T-helper 2 cell (primary cell): ENCODE data around the gene FBXO44.

ENCODE experiments used
- DNase-seq, 5 experiments: peaks; one replicate each; pipeline versions ENCODE4 v3.0.0 to v3.0.0-alpha.2; 2012 to 2022

FBXO44 gene

DNA sequence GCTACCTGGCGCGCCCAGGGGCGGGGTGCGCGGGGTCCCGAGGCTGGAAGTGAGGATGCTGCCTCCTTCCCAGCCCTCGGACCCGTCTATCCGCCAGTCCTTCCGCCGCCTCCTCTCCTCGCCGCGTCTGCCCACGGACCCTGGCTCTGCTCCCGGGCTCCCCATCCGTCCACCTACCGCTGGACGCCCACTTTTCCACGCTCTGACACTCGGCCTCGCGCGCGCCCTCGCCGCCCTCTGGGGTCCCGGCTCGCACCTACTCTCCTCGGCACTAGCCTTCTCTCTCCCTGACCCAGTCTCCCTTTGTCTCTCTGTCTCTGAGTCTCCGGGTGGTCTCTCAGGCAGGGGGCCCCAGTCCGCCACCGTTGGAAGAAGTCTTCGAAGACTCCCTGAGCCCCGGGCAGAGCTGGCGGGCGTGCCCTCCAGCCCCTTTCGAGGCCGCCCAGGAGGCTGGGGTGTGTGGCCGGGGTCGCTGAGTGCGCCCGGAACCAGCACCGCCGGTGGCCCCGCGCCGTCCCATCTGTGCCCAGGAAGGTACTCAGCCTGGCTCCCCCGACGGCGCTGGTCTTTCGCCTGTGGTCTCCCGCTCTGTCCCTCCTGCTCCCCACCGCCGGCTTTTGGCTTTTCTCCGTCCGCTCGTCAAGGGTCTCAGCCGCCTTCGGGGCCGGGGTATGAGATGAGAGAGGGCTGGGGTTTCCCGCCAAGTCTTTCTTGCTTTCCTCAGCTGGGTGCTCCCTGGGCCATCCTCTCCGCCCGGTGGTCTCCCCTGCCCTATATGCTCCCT is 37.4 kb downstream of the FBXO44 start:
- DNase-seq = no peak

DNA sequence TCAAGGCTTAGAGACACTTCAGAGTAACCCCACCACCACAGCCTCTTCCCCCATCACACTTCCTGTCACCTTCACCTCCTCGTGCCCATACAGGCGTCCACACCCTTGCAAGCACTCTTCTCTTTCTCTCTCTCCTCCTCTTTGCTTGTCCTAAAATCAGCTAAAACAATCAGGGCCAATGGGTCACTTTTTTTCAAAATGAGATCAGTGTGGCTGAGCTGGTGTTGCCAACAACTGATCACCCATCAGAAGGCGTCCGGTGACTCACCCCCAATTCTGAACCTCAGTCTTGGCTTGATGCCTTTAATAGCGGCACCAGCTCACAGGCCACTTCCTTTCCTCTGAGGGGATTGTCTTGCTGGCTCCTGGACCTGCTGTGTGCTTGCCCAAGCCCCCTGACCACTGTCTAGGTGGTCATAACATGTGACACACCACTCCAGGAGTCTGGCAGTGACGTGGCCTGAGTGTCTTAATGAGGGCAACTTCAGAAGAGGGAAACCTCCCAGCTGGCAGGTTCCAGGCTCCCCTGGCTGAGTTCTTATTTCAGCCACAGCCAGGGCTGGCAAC is 38.4 kb downstream of the FBXO44 start:
- DNase-seq = peak in 2 of 5 experiments; percentile 26 to 49

DNA sequence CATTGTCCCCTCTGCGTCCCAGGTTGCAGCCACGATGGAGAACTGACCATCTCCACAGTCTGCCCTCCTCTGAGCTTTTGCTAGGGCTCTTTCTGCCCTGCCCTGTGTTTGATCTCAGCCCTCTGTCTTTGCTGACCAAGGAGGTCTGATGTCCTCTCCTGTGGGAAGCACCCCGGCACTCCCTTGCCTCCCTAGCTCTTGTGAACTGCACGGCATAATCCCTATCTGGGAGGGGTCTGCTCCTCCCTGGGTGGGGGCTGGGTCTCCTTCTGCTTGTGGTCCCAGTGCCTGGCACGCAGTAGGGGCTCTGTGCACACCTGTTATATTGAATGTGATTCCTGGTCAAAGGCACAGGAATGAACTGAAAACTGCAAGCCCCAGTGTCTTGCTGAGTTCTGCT is 39.2 kb downstream of the FBXO44 start:
- DNase-seq = no peak

DNA sequence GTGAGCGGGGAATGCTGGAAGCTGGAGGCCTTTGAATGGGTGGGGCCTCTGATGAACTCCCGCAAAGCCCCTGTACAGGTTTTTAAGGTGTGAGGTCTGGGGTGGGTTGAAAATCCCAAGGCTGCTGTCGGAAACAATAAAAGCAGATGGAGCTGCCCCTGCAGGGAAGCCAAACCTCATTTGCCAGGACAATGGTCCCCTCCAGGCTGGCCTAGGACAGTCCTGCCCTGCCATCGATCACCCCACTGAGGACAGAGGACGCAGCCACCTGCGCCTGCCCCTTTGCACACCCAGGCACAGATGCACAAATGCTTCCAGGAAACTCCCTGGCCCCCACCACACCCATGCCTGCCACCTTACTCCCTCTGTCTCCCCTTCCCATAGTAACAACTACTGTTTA is 41.2 kb downstream of the FBXO44 start:
- DNase-seq = no peak

DNA sequence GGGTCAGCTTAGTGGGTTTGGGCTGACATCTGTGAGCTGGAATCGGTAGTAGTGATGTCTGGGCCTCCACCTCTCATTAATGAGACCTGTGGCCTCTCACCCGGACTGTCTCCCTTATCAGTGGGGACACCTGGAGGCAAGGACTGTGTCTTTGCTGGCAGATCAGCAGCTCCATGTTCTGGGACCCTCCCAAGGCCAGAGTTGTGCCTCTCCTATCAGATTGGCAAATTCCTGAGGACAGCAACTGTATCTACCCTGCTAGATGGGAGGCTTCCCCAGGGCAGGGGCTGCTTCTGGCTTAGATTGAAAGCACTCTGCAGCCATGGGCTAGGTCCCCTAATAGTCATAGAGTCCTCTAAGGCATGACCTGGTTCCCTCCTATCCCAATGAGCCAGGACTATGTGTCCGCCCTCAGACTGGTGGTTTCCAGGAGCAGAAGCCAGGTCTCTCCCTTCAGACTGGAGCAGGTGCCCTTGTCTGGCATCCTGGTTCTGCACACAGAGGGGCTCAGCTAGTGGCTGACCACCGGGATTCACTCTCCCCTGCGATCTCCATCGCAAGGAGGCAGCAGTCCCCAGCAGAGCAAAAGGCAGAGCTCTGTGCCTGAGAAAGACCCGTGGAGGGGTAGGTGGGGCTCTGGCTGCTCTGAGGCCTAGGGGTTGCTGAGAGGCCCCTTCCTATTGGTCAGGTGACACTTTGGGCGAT is 42.7 kb downstream of the FBXO44 start:
- no peak for DNase-seq

DNA sequence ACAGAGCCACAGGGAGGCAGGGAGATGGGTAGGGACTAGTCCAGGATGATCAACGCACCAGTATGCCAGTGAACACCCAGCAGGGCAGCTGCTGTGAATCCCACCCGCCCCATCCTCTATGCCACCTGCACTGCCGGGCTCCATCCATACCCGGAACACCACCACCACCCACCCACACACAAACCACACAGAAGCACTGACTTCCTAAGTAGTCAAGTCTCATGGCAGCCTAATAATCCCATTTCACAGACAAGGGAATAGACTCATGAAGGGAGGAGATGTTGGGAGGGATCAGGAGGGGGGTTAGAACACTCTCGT is 43.2 kb downstream of the FBXO44 start:
- DNase-seq = no peak

DNA sequence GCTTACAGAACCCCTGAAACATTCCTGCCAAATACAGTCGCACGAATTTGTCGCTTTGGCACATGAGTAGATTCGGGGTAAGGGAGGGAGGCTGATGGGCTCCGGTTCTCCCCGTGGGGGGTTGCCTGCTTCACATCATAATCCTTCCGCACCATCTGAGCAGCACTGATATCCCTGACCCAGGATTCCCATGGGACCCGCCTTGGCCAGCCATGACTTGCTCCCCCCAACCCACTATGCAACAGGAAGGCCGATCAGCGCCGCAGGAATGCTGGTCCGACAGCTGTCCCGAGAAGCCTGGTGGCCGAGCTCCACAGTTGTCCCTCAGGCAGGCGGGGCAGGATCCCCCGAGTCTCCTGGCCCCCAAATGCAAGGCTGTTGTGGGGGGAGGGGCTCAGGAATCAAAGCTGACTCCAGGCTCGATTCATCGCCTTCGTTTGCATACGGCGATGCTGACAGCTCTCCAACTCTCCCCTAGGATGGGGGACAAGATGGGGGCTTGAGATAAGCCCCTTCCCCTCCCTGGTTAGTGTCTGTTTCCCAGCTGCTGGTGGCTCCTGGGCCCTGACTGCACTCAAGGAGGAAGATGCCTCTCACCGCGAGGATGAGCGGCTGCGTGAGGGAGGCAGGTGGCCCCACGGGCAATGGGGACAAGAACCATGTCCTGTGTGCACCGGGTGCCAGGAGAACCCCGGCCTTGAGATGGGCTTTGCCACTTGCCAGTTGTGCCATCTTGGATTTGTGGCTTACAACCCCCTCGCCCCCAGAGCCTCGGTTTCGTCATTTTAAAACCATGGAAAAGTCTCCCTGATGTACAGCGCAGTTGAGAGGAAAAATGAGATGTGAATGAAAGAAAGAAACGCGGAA is 46.2 kb downstream of the FBXO44 start:
- DNase-seq = no peak

DNA sequence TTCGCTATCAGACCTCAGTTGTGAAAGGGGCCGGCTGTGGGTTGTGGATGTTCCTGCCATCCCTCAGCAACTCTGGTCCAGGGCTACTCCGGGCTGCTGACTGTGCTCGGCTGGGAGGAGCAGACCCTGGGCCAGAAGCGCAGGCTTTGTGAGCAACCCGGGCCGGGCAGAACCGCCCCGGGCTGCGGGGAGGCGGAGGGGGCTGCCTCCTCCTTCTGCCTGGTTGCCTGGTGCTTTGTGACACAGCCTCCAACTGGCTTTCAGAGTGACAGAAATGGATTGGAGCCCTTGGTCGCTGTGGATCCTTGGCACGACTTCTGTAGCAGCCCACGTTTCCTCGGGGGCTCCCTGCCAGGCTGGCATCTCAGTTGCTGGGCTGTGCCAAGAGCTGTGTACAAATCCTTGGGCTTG is 46.9 kb downstream of the FBXO44 start:
- DNase-seq = no peak

DNA sequence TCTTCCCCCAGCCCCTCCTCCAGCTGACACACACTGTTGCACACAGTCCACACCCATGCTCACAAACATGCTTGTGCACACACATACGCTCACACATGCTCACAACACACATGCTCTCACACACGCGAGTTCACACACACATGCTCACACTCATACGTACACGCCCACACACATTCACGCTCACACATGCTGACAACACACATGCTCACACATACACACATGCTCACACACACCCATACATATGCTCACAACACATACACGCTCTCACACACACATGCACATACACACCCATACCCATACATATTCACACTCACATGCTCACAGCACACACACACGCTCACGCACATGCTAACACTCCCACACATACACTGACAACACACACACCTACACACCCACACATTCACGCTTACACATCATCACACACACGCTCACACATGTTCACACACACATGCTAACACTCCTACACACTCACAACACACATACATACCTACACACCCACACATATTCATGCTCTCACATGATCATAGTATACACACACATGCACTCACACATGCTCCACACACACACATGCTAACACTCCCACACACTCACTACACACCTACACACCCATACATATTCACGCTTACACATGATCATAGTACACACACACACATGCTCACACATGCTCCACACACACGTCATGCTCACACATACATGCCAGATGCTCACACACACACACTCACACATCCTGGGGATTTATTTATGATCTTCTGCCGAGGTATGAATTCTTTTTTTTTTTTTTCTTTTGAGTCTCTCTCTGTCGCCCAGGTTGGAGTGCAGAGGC is 47.5 kb downstream of the FBXO44 start:
- DNase-seq = no peak

DNA sequence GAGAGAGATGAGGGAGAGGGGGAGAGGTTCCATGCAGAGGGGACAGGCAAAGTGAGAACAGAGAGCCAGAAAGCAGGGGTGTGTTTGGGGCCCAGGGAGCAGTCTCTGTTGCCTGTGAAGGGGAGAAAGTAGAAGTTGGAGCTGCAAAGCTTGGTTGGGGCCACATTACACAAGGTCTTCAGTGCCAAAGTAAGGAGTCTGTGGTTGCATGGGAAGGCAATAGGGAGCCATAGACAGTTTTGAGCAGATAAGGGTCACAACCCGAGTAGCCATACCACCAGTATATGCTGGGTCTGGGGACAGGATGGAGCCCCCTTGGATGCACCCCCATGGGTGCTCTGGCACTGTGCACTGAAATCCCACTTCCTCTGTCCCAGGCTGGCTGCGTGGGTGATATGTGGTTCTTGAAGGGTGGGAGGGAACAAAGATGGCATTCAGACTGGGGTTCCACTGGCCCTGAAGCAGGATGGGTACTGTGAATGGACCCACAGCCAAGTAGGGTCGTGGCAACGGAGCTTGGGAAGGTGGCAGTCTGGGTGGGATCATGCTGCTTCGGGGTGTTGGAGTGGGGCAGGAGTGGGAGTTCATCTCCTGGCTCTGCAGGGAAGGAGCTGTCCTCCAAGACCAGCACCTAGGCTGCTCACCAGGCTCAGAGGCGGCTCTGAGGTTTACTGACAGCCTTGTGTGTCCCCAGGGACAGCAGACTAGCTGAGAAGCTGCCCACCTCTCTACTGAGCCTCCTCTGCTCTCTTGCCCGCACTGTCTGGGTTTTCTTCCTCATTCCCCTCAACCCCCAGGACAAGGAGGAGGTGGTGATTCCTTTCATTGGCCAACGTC is 48.9 kb downstream of the FBXO44 start:
- no peak for DNase-seq

DNA sequence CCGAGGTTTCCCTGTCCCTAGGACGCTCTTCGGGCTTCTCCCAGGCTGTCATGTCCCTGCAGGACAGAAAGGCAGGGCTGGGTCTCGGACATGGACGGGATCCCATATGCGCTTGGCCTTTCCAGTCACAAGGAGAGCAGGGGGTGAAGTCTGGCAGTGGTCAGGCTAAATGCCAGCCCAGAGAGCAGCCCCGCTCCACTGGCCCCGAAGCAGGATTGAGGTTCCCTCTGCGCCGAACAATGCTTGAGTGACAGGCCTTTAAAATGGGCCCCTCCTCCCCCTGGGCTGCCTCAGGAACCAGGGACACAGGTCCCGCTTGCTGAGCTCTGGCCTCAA is 49.5 kb downstream of the FBXO44 start:
- DNase-seq = no peak

DNA sequence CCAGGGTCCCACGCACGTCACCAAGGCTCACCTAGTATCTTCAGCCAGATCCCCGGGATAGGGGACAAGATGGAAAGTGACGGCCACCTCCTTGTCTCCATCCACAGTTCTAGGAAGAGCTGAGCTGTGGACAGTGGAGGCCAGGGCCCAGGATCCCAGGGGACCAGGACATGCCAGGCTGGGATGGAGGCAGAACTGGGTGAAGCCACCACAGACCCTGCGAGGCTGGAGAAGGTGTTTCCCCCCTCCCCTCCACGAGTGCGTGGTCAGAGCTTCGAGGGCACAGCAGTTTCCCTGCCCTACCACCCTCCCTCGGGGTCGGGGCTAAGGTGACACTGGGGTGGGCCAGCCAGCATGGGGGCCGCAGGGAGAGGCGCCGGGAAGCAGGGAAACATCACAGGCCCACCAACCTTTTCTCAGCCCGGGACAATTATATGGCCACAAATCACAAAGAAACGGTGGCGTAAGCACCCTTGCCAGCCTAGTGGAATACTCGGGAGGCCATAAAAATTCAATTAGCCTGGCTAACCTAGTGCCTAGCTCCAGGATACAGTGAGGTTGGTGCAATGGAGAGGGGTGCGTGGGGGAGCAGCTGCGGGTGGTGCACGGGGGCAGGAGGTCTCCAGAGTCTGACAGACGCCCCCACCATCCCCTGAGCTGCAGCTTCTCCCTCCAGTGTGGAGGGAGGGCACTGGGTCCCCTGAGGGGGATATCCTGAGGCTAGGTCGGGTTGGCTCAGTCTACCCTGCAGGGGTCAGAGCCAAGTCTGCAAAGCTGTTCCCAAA is 50.2 kb downstream of the FBXO44 start:
- no peak for DNase-seq

DNA sequence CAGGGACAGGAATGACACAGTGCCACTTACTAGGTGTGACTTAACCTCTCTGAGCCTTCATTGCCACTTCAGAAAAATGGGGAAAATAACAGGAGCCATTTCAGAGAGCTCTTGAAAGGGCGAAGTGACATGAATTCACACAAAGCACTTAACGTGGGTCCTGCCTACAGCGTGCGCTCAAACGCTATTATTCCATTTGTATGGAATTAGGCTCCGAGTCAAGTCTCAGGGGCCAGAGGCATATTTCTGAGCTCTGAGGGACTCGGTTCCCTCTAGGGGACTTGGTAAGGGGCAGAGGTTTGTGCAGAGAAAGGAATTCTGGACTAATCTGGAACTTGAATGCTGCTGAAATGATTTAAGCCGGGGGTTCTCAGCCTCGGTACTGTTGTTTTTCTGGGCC is 50.9 kb downstream of the FBXO44 start:
- no peak for DNase-seq

DNA sequence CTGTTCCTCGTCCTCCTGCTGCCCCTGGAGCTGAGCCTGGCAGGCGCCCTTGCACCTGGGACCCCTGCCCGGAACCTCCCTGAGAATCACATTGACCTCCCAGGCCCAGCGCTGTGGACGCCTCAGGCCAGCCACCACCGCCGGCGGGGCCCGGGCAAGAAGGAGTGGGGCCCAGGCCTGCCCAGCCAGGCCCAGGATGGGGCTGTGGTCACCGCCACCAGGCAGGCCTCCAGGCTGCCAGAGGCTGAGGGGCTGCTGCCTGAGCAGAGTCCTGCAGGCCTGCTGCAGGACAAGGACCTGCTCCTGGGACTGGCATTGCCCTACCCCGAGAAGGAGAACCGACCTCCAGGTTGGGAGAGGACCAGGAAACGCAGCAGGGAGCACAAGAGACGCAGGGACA is 51.6 kb downstream of the FBXO44 start:
- no peak for DNase-seq

DNA sequence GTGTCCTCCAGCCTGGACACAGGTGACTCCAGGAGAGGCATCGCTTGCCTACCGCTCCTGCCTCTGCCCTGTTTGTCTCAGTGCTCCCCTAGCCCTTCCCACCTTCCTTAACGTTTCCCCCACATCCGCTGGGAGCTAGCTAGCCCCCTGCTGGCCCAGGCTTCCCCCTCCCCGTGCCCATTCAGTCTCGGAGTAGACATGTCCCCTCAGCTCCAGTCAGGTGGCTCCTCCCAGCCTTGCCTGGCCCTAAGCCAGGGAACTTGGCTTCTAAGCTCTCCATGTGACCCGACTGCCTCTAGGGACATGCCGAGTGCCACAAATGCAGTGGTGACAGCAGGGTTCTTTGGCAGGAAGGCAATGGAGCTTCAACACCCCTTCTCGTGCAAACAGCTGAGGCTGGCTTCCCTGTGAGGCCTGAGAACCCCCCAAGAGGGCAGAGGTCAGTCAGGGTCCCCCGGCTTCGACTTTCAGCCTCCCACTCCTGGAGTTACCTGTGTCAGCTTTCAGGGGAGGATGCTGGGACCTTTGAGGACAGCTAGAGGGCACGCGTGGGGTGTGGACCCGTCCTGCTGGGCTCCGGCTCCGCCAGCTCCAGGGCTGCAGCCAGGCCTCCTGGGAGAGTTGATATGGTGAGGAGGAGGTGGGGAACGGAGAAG is 53.1 kb downstream of the FBXO44 start:
- no peak for DNase-seq

DNA sequence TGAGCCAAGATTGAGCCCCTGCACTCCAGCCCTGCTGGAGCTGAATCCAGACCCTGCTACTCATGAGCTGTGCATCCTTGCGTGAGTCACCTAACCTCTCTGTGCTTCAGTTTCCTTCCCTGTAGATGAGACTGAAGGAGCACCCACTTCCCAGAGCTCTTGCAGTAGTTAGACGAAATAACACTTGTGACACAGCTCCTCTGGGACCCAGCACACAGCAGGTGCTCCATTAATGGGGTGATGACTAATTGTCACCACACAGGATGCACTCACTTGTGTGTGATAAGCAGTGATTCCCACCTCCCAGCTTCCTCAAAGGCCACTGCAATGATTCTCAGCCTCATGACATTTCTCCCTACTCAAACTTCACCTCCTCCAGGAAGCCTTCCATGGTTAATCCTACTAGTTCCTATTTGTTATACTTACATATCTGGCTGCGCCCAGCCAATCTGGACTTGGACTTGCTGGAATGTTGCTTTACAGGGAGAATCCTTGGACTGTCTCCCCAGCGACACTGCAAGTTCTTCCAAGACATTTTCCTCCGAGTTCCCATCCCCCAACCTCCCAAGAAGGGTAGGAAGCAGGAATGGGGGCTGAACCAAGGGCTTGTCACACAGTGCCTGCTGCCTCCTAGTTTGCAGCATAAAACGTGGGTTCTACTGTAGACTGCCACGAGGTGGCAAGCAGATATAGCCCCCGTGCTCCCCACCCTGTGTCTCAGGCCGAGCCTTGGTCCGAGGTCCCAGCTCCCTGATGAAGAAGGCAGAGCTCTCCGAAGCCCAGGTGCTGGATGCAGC is 54.1 kb downstream of the FBXO44 start:
- DNase-seq = no peak

DNA sequence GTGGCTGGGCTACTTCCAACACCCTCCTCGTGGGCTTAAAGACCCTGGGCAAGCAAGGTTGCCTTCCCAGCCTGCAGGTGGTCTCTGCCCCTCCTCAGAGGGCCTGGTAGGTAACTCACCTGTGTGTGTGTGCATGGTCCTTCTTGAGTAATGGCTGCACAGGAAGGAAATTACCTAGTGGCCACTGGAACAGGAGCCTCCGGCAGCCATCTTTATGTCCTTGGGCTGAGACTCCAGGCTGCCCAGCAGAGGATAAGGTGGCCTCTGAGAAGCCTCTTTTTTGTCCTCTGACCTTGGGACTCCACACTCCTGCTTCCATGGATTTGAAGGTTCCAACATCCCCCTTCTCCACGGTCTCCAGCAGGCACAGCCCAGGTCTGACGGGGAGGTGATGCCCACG is 56.8 kb downstream of the FBXO44 start:
- DNase-seq = no peak

DNA sequence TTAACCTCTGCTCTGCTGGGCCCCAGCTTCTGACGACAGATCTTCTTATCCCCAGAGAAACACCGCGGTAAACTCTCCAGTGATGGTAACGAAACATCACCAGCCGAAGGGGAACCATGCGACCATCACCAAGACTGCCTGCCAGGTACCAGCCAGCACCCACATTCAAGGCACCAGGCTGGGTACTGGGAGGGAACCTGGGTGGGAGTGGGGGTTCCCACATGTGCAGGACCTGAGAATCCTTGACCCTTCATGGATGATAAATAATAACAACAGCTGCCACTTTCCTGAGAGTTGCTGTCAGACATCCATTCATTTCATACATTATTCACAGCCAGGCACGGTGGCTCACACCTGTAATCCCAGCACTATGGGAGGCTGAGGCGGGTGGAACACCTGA is 57.6 kb downstream of the FBXO44 start:
- DNase-seq = no peak
